H9 (cell line): ENCODE data around the gene DOCK1. TPM values are rescaled to one million over a fixed set of nuclear protein-coding genes. Genes with fewer than 3 reads are reported as not detected.

Experiments
- DNase-seq: peaks from one replicate; pipeline ENCODE4 v3.0.0-alpha.2; 2017
- H2AFZ ChIP-seq: one replicate; pipeline ENCODE4 v1.6.1; 2013; ENCODE audit warnings: mild to moderate bottlenecking, low read length, control low read depth, moderate library complexity
- H2AK5ac ChIP-seq: 2 replicates; pipeline ENCODE4 v1.6.1; 2013; ENCODE audit warnings: low read length, control low read depth, mixed read lengths; ENCODE audit not compliant: insufficient read length
- H2BK120ac ChIP-seq: one replicate; pipeline ENCODE4 v1.6.1; 2013; ENCODE audit warnings: low read depth, mild to moderate bottlenecking, low read length, control low read depth, inconsistent platforms; ENCODE audit not compliant: poor library complexity, severe bottlenecking
- H2BK12ac ChIP-seq: 2 replicates; pipeline ENCODE4 v1.6.1; 2013; ENCODE audit warnings: low read length, control low read depth, mixed read lengths, low read depth; ENCODE audit not compliant: insufficient read length
- H2BK15ac ChIP-seq: 2 replicates; pipeline ENCODE4 v1.6.1; 2013; ENCODE audit warnings: low read depth, low read length, control low read depth
- H2BK20ac ChIP-seq: one replicate; pipeline ENCODE4 v1.6.1; 2013; ENCODE audit warnings: low read depth, mild to moderate bottlenecking, low read length, control low read depth, inconsistent platforms; ENCODE audit not compliant: poor library complexity, severe bottlenecking
- H2BK5ac ChIP-seq: 2 replicates; pipeline ENCODE4 v1.6.1; 2013; ENCODE audit warnings: low read length, control low read depth, mixed read lengths; ENCODE audit not compliant: insufficient read length
- H3K14ac ChIP-seq: 2 replicates; pipeline ENCODE4 v1.6.1; 2013; ENCODE audit warnings: low read length, control low read depth; ENCODE audit not compliant: insufficient read depth
- H3K18ac ChIP-seq: 2 replicates; pipeline ENCODE4 v1.6.1; 2013; ENCODE audit warnings: low read depth, mild to moderate bottlenecking, mixed read lengths, low read length, control low read depth; ENCODE audit not compliant: insufficient read length
- H3K23ac ChIP-seq: 2 replicates; pipeline ENCODE4 v1.6.1; 2013; ENCODE audit warnings: low read length, control low read depth, mixed read lengths, low read depth; ENCODE audit not compliant: insufficient read length
- H3K23me2 ChIP-seq: 2 replicates; pipeline ENCODE4 v1.6.1; 2013; ENCODE audit warnings: low read depth, mild to moderate bottlenecking, mixed read lengths, low read length, control low read depth; ENCODE audit not compliant: insufficient read length, poor library complexity, severe bottlenecking
- H3K27ac ChIP-seq: 2 replicates; pipeline ENCODE4 v1.5.1; 2013; ENCODE audit warnings: low read length, control low read depth, mixed read lengths, low read depth; ENCODE audit not compliant: insufficient read length
- H3K27me3 ChIP-seq: 2 replicates; pipeline ENCODE4 v1.6.1; 2013; ENCODE audit warnings: low read length, control low read depth, inconsistent platforms; ENCODE audit not compliant: insufficient read depth
- H3K4ac ChIP-seq: 2 replicates; pipeline ENCODE4 v1.6.1; 2013; ENCODE audit warnings: low read depth, mild to moderate bottlenecking, control low read depth, inconsistent platforms, low read length, moderate library complexity
- H3K4me1 ChIP-seq: 2 replicates; pipeline ENCODE4 v1.6.1; 2013; ENCODE audit warnings: low read length, control low read depth, inconsistent platforms; ENCODE audit not compliant: insufficient read depth
- H3K4me2 ChIP-seq: 2 replicates; pipeline ENCODE4 v1.6.1; 2013; ENCODE audit warnings: low read length, control low read depth, mixed read lengths; ENCODE audit not compliant: insufficient read length, insufficient read depth
- H3K56ac ChIP-seq: 2 replicates; pipeline ENCODE4 v1.6.1; 2013; ENCODE audit warnings: low read depth, mild to moderate bottlenecking, mixed read lengths, low read length, control low read depth; ENCODE audit not compliant: insufficient read length
- H3K79me1 ChIP-seq: 2 replicates; pipeline ENCODE4 v1.6.1; 2013; ENCODE audit warnings: low read depth, mild to moderate bottlenecking, moderate library complexity, low read length, control low read depth, inconsistent platforms; ENCODE audit not compliant: insufficient read depth, poor library complexity, severe bottlenecking
- H3K79me2 ChIP-seq: 2 replicates; pipeline ENCODE4 v1.6.1; 2013; ENCODE audit warnings: low read length, control low read depth, inconsistent platforms; ENCODE audit not compliant: insufficient read depth
- H3K9ac ChIP-seq: 2 replicates; pipeline ENCODE4 v1.6.1; 2013; ENCODE audit warnings: low read length, control low read depth, mixed read lengths; ENCODE audit not compliant: insufficient read length; ENCODE audit errors: extremely low read depth
- H3K9me3 ChIP-seq: one replicate; pipeline ENCODE4 v1.6.1; 2013; ENCODE audit warnings: low read depth, low read length, inconsistent platforms; ENCODE audit not compliant: control insufficient read depth
- H3T11ph ChIP-seq: one replicate; pipeline ENCODE4 v1.6.1; 2013; ENCODE audit warnings: mild to moderate bottlenecking, low read length, control low read depth, inconsistent platforms
- H4K20me1 ChIP-seq: one replicate; pipeline ENCODE4 v1.6.1; 2013; ENCODE audit not compliant: control insufficient read depth, insufficient read length, insufficient read depth
- H4K5ac ChIP-seq: 2 replicates; pipeline ENCODE4 v1.6.1; 2013; ENCODE audit warnings: low read depth, mild to moderate bottlenecking, mixed read lengths, low read length, control low read depth; ENCODE audit not compliant: insufficient read length
- H4K8ac ChIP-seq: replicated peaks from 2 replicates; pipeline ENCODE4 v1.6.1; 2013; ENCODE audit warnings: low read length, control low read depth, mixed read lengths, low read depth; ENCODE audit not compliant: insufficient read length
- H4K91ac ChIP-seq: 2 replicates; pipeline ENCODE4 v1.6.1; 2013; ENCODE audit warnings: low read depth, mild to moderate bottlenecking, moderate library complexity, mixed read lengths, low read length, control low read depth; ENCODE audit not compliant: insufficient read length
- H3K27ac Mint-ChIP-seq, 3 experiments: 2 replicates in 2 of 3; 3 replicates in 1 of 3; pipeline ENCODE4 v1.8.0; 2020 to 2021; ENCODE audit warnings: mixed read lengths in 3 of 3, mild to moderate bottlenecking in 1 of 3, moderate library complexity in 1 of 3
- H3K27me3 Mint-ChIP-seq: 2 replicates; pipeline ENCODE4 v1.8.0; 2021; ENCODE audit warnings: low read depth, mild to moderate bottlenecking, moderate library complexity, mixed read lengths
- H3K36me3 Mint-ChIP-seq, 3 experiments: 2 replicates in 2 of 3; 3 replicates in 1 of 3; pipeline ENCODE4 v1.8.0; 2020 to 2021; ENCODE audit warnings: low read depth in 3 of 3, mixed read lengths in 3 of 3; ENCODE audit not compliant: insufficient read depth in 1 of 3
- H3K4me1 Mint-ChIP-seq, 2 experiments: 2 replicates each; pipeline ENCODE4 v1.8.0; 2020; ENCODE audit warnings: mixed read lengths in 2 of 2
- H3K4me3 Mint-ChIP-seq, 2 experiments: 2 replicates in 1 of 2; 3 replicates in 1 of 2; pipeline ENCODE4 v1.8.0; 2020 to 2021; ENCODE audit warnings: mild to moderate bottlenecking in 2 of 2, mixed read lengths in 2 of 2, moderate library complexity in 1 of 2
- H3K9me3 Mint-ChIP-seq, 2 experiments: 2 replicates in 1 of 2; 3 replicates in 1 of 2; pipeline ENCODE4 v1.8.0; 2020; ENCODE audit warnings: mild to moderate bottlenecking in 2 of 2, mixed read lengths in 2 of 2, moderate library complexity in 1 of 2
- CTCF ChIP-seq: fragments of 200-600 bp; sonication (generic); conservative IDR thresholded peaks from 3 replicates; pipeline ENCODE4 v1.8.0; 2021; ENCODE audit warnings: antibody characterized with exemption, mild to moderate bottlenecking
- WGBS: extraction: QIAGEN DNeasy Blood & Tissue Kit; methylation state at CpG from one replicate; pipeline ENCODE4 v1.1.7; 2013; ENCODE audit warnings: missing lambda C conversion rate, low lambda C conversion rate, mixed read lengths; ENCODE audit not compliant: insufficient read length; ENCODE audit errors: extremely low coverage; 5-methylcytosine and 5-hydroxymethylcytosine counted together
- total RNA-seq: library from RNA; stranded (reverse); gene quantifications from 2 replicates; pipeline ENCODE4 v1.2.1, GENCODE V29; 2021

Gene DOCK1
- total RNA-seq, 1 experiment from 2014 or later, result 57.0 TPM

- Histone ChIP-seq H3K9ac (no peak overlapping the region), H4K91ac (no peak overlapping the region), H4K8ac (no peak overlapping the region), H3K56ac (no peak overlapping the region), H3K18ac (no peak overlapping the region), H3K9me3 (no peaks in the 10 kb centered on the region), H3K79me2 (no peaks in the 10 kb centered on the region), H3K27ac (no peak overlapping the region), H3K23ac (no peak overlapping the region), H2BK12ac (no peak overlapping the region), H2BK5ac (no peak overlapping the region), H2AFZ (no peak overlapping the region), H3K4me2 (no peak overlapping the region), H2BK20ac (no peak overlapping the region), H3T11ph (no peak overlapping the region), H2AK5ac (no peak overlapping the region), H4K5ac (no peak overlapping the region), H3K4me1 (no peaks in the 10 kb centered on the region; the same call in 1 of the 2 replicates), H3K27me3 (no peaks in the 10 kb centered on the region), H3K4ac (no peak overlapping the region), H3K79me1 (no peaks in the 10 kb centered on the region), H3K14ac (no peak overlapping the region), H2BK15ac (no peak overlapping the region), H4K20me1 (no peaks in the 10 kb centered on the region), H2BK120ac (no peak overlapping the region), H3K23me2 (no peaks in the 10 kb centered on the region)
- no peak for TF ChIP-seq CTCF
- WGBS, result no CpG with 5 or more reads among the region's 4 CpGs
- Mint-ChIP-seq H3K27me3 (no peaks in the 10 kb centered on the region; the same call in 1 of the 2 replicates), H3K9me3 (peaks cover 13 to 17% of the 10 kb centered on the region in 2 experiments), H3K4me1 (peaks cover 32 to 42% of the 10 kb centered on the region in 2 experiments), H3K27ac (peak overlapping the region in 2 of 3 experiments; percentile 37 to 72; a peak in 3 of 7 replicates), H3K4me3 (no peak overlapping the region), H3K36me3 (peaks cover 12 to 23% (median 22%) of the 10 kb centered on the region in 3 experiments)
- DNase-seq, result no peak
These were observed 375.2 kb downstream of the DOCK1 start for GRCh38 chr10:127280446-127280845.
